Globus pallidus (tissue), 1 donor: Measurements from ENCODE around the gene HERPUD2.
"Not testable (repeated sequence)": the region's sequence is repeated elsewhere in the genome, so short reads cannot be mapped to it uniquely, and the experiment has no call there.

Source experiments
- DNase-seq: peaks from one replicate; pipeline ENCODE4 v3.0.0-alpha.2; 2015; ENCODE audit warnings: low spot score

The HERPUD2 gene

DNA sequence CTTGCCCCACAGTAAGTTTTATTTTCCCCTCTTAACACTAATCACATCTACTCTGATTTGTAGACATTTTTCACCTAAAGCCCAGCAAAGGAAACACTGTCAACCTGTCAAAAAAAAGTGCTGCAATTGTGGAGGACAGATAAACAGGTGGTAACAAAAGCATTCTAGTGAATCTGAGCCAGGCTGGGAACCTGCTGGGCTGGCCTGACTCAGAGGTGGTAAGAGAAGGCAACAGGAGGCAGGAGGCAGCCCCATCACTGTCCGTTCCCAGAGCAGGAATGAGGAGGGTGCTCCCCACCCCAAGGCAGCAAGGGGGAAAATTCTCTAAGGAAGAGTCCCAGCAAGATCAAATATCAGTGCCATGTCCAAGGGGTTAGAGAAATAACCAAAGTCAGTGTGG is 19.5 kb upstream of the HERPUD2 start:
- no peak for DNase-seq

DNA sequence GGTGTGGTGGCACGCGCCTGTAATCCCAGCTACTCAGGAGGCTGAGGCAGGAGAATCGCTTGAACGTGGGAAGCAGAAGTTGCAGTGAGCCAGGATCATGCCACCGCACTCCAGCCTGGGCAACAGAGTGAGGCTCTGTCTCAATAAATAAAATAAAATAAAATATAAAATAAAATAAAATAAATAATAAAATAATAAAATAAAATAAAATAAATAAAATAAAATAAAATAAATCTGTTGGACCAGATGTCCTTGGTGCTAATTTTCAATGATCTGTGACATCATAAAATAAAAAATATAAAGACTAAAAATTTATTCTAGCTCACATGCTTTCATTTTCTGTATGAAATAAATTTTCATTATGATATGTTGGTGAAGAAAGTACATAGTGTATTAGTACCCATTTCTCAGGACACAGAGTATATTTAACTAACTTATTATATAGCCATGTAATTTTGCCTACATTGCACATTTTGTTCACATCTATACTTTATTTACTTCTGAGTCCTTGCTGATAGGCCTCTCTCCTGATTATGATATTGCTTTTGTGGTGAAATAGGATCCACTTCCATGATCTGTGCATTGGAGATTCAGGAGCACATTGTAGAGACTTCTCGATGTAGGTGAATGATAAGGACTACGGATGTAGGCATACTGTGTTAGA is 17.8 kb upstream of the HERPUD2 start:
- no peak for DNase-seq

DNA sequence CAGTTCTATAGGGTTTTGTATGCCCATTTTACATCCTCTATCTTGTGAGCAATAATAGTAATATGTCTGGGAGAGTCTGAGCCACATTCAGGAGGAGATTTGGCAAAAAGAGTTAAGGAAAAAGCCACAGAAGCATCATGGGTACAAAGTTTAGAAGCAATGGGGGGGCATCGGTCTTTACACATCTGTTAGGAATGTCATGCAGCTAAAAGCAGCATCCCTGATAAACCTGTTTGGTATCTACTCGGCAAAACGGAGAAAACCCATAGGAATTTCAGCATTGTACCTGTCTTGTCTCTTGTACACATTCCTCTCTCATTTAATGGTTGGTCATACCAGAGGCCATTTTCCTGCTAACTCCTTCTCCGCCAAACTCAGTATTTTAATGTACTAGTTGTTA is 12.5 kb upstream of the HERPUD2 start:
- no peak for DNase-seq

DNA sequence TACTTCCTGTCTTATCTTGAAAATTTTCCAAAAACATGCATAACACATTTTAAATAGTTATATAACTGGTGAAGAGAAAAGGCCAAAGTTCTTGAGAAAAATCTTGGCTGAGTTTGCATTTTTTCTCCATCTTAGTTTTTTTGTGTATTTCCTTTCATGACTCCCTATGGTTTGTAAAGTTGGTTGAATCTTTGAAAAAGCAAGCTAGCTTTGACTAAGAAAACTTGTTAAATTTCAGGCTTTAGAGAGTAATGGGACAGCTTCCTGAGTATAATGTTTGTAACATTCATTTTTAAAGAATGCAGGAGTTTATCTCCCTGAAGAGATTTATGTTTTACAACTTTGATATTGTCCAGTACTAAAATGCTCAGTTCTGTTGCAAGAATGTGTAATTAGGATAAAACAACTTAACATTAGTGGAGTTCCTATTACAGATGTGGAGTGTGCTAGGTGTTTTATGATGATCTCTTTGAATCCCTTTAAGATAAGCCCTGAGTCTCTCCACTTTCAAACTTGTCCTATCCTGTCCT is 11.1 kb upstream of the HERPUD2 start:
- no peak for DNase-seq

DNA sequence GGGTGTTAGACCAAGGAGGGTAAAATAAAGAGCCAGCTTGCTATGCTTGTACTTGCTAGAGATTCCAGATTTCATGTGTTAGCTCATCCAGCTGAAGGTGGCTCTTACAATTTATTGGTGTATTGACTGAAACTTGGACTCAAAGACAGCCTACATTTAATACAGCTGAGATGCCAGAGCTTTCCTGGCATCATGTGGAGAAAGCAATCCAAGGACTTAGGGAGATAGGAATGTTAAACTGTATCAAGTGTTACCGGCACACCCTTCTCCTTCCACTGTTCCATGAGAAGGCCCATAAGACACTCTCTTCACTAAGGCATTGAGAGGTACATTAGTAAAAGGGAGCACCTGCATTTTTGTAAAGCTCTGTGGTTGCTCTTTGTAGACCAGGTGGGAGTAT is 9.3 kb upstream of the HERPUD2 start:
- DNase-seq: no peak

DNA sequence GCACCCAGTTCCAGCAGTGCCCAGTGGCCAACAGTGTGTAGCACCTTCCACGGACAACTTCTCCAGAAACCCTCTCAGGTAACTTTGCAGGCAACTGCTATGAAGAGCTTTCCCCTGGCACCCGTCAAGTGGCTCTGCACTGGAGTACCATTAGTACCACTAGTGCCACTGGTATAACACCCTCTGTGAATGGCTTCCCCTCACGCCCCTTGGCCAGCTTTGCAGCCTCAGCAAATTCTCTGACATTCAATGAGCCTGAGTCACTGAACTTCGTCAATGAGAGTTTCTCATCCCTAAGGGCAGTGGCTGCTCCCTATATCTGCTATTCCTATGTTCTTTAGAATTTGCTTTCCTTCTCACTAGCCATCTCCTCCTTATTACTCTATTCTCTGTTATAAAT is 7.6 kb upstream of the HERPUD2 start:
- no peak for DNase-seq

DNA sequence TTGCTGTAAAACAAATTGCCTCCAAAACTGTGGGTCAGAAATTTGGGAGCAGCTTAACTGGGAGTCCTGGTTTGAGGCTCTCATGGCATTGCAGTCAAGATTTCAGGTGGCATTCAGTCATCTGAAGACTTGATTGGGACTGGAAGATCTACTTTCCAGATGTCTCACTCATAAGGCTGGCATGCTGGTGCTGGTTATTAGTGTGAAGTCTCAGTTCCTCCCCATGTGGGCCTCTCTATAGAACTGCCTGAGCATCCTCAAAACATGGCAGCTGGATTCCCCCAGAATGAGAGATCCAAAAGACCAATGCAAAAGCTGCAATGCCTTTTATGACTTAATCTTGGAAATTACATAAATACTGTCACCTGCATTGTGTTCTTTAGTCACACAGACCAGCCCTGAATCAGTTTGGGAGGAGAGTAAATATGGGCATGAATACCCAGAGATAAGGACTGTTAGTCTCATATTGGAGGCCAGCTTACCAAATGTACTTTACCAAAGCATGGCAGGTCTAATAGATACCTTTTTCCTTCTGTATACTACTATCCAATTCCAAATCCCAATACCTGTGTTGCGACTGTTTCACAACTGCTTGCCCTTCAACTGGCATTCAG is 6.5 kb upstream of the HERPUD2 start:
- DNase-seq: no peak

DNA sequence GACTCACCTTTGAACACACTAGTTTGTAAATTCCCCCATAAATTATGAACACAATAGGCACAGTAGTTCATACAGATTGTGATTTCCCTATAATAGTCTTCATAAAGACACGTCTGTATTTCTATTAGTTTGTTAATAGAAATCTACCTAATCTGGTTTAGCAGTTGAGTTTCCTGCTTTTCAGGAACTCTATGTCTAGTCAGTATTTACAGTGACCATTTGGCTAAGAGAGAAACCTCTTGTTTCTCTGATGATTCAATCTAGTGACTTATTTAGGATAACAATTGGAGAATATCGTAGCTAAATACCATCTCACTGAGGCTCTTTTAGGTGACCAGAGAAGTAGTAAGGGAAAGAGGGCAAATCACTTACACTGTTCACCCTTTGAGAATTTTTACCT is 5.9 kb upstream of the HERPUD2 start:
- DNase-seq: no peak

DNA sequence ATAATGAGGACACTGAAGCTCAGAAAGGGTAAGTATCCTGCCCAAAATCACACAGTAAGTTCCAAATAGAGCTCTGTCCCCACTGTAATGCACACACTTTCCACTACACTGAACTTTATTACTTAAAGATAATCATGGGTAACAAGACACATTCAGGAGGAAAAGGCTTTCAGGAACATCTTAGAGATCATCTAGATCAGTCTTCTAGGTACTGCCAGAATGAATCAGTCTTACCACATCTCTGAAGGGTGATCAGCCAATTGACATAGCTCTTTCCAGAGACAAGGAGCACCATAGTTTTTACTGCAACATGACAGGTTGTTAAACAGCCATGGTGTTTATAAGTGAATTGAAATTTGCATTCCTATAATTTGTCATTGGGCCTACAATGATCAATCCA is 5.4 kb upstream of the HERPUD2 start:
- no peak for DNase-seq

DNA sequence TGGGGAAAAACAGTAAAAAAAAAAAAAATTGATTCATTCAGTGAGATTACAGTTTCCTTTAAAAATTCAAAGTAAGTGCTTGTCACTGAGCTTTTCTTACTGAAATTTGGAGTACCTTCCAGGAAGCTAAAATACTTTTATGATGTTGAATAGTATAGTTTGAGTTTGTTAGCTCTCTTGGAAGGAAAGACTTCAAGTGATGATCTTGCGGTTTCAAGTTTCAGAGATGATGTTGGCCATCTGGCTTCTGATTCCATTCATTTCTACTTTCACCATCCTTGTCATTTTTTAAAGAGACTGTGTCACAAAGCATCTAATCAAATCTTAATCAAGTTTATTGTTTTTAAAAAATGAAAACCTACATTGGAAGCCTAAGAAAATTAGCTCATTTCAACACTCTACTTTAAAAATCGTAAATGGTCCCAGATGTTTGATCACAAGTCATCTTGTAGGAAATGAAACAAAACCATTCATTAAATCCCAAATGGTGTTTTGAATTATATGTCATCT is 4.9 kb upstream of the HERPUD2 start:
- DNase-seq: no peak

DNA sequence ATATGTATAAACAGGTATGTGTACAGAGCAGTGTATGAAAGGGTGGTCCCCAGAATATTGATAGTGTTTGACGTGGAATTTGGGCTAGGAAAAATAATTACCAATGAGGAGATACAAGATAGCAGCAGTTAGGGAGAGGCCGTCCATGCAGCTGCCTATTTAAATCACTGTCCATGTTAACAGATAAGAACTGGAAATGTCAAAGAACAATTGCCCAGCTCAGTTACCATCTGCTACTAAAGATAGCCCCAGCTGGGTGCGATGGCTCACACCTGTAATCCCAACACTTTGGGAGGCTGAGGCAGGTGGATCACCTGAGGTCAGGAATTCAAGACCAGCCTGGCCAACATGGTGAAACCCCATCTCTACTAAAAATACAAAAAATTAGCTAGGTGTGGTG is 3.4 kb upstream of the HERPUD2 start:
- not testable (repeated sequence) for DNase-seq

DNA sequence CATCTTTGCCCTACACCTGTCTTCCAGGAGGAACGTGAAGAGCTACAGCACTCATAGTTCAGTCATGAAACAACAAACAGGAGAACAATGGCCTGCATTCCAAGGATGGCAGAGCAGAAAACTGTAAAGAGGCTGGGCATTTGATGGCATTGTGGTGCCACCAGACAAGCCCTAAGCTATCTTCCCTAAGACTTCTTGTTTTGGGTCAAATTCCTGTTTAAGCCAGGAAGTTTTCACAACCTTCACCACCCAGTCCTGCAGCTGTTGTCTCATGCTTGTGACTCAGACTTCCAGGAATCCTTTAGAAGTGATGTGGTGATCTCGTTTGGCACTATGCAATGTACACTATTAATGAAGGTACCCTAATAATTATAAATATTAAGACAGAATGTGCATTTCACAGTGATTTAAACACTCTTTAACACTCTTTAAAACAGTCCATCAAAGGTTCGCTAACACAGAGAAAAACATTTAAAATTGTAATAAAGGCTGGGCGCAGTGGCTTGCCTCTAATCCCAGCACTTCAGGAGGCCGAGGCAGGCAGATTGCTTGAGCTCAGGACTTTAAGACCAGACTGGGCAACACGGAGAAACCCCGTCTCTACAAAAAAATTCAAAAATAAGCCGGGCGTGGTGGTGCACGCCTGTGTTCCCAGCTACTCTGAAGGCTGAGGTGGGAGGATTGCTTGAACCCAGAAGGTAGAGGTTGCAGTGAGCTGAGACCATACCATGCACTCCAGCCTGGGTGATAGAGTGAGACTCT is 2.7 kb upstream of the HERPUD2 start:
- DNase-seq: no peak

DNA sequence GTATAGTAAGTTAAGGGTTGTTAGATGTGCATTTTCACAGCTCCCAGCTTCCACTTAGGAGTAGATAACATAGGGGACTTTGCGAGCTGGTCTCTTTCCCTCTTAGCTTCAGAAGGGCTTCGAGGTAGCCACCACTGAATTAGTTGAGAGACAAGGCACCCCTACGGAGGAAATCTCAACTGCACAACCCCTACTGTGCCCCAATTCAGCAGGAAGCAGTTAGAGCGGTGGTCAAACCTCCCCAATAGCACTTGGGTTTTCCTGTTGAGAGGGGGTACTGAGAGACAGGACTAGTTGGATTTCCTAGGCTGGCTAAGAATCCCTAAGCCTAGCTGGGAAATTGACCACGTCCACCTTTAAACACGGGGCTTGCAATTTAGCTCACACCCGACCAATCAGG is 1.1 kb upstream of the HERPUD2 start:
- no peak for DNase-seq

DNA sequence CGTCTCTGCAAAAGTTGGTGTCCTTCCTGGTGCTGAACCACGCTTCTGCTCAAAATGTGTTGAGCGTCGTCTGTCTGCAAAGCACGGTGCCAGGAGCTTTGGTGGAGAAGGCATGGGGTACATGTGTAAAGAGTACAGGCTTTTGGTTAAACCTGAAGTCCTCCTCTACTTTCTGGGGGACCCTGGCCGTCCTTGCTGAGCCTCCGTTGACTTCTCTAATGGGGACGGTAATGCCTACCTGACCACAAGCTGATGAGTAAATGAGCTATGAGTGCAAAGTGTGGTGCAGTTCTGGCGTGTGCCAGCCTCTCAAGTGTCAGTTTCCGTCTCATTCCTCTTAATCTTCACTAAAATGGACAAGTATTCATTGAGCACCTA is 527 bp upstream of the HERPUD2 start:
- DNase-seq: no peak

DNA sequence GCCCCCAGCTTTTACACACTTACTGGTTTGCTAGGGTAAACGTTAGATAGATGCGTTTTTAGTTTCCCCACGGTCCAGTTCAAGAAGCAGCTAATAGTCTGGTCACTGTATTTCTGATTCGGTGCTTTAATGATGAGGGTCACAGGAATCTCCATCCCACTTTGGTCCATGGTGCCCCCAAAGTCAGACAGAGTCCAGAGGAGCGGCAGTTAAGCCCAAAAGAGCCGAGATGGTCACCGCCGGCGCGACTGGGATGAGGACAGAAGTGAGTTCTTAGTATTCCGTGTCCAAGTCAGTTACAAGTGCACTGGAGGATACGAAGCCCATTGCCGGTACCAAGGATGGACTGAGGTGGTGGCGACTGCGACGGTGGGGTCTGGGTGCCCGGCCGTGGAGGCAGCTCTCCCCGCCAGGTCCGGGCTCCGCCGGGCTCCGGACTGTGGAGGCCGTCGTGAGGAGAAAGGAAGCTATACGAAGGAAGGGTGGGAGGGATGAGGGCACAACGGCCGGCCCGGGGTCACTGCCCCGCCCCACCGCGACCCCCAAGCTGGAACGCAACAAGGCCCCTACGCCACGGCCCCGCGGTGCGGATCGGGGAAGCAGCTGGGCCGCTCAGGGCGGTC is 663 bp downstream of the HERPUD2 start:
- DNase-seq: no peak

DNA sequence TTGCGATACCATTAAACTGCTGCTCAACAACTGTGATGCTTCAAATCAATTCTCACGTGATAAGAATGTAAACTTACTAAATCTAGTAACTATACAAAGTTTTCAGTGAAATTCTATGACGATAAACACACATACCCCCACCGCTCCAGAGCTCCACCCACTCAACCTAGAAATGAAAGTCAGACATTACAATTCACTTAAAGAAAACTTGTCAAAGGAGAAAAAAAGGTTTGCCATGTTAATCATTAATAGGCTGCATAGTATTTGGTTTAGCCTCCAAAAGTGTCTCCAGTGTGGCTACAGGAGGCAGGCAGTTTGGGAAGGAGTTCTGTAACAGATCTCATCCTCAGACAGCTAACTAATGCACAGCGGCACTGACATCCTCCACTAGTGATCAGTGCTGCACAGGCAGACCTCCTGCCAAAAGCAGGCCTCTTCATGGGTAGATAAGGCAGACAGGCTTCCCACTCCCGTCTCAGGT is 3.1 kb downstream of the HERPUD2 start:
- DNase-seq: no peak

DNA sequence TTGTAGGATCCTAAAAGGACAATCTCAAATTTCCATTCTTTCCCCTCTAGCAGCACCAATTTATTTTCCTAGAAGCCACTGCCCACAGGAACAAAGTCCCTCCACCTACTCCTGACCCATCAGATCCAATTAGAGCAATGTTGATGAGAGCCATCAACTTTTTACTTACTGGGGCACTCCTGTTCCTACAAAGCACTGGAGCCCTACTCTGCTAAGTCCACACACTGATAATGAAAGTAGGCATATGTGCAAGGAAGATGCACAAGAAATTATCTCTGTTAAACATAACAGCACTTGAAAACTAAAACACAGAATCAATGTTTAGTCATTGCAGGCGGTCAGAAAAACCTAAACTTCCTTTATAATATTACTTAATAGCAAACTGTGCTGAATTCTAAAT is 3.6 kb downstream of the HERPUD2 start:
- no peak for DNase-seq

DNA sequence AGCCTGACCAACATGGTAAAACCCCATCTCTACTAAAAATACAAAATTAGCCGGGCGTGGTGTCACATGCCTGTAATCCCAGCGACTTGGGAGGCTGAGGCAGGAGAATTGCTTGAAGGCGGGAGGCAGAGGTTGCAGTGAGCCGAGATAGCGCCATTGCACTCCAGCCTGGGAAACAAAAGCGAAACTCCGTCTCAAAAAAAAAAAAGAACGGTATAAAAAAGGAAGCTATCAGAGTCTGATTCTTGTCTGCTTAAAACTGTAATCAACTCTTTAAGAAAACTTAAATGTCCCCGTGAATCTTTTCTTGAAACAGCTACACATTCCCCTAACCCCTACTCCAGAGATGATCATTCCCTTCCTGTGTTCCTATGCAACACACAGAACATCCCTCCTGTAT is 4.3 kb downstream of the HERPUD2 start:
- DNase-seq: not testable (repeated sequence)

DNA sequence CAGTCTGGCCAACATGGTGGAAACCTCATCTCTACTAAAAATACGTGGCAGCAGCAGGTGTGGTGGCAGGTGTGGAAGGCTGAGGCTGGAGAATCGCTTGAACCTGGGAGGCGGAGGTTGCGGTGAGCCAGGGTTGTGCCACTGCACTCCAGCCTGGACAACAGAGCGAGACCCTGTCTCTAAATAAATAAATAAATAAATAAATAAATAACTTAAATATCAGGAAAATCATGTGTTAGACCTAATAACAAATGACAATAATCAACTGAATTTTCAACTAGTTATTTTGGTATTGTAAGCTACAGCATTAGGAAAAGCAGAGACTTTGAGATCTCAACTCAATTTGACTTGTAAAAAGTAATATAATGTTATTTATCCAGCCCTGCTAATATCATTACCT is 9.2 kb downstream of the HERPUD2 start:
- DNase-seq: no peak

DNA sequence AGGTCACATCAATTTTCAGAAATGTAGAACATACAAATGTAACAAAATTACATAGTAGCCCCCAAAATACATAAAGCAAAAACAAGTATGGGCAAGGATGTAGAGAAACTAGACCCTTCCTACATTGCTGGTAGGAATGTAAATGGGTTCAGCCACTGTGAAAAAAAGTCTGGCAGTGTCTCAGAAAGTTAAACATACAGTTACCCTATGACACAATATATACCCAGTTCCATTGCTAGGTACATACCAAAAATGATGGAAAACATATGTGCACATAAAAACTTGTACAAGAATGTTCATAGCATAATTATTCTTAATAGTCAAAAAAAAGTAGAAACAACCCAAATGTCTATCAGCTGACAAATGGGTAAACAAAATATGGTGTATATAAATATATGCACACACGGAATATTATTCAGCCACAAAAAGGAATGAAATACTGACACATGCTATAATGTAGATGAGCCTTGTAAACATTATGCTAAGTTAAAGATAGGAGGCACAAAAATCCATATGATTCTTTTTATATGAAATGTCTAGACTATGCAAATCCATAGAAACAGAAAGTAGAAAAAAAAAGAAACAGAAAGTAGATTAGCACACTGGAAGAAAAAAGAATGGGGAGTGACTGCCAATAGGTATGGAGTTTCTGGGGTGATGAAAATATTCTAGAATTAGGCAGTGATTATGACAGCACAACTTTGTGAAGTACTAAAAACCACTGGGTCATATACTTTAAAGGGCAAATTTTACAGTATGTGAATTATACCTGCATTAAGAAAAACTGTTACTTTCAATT is 13.5 kb downstream of the HERPUD2 start:
- no peak for DNase-seq

DNA sequence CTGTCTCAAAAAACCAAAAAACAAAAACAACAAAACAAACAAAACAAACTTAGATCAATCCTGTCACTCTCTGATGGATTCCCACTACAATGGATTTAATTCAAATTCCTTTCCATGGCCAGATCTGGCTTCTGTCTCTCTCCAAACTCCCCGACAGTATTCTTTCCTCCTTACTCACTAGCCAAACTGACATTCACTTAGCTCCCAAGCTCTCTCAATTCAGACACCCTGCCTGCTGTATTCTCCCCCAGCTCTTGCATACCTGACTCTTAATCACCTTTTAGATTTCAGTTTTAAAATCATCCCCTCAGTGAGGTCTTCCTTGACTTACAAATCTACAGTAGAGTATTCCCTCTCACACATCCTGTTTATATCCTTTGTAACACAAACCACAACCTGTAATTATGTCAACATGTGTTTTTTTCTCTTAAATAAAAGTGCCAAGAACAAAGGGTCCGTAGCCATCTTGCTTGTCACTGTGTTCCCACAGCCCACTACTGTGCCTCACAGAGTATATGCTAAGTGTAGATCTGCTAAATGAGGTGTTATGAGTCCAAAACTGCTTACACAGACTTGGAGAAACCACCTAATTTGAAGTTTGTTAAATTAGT is 14.4 kb downstream of the HERPUD2 start:
- DNase-seq: no peak
